Amniotic epithelial cell (primary cell): ENCODE data around the gene CCR2.
"Not testable (repeated sequence)": the region's sequence is repeated elsewhere in the genome, so short reads cannot be mapped to it uniquely, and the experiment has no call there.

ENCODE experiments used
- DNase-seq: peaks from one replicate; pipeline ENCODE4 v3.0.0-alpha.2; 2010; ENCODE audit warnings: low read depth

The CCR2 gene

DNA sequence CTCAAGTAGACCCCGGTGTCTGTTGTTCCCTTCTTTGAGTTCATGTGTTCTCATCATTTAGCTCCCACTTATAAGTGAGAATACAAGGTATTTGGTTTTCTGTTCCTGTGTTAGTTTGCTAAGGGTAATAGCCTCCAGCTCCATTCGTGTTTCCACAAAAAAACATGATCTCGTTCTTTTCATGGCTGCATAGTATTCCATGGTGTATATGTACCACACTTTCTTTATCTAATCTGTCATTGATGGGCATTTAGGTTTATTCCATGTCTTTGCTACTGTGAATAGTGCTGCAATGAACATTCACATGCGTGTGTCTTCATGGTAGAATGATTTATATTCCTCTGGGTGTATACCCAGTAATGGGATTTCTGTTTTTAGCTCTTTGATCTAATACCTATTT is 49.0 kb downstream of the CCR2 start:
- DNase-seq = not testable (repeated sequence)

DNA sequence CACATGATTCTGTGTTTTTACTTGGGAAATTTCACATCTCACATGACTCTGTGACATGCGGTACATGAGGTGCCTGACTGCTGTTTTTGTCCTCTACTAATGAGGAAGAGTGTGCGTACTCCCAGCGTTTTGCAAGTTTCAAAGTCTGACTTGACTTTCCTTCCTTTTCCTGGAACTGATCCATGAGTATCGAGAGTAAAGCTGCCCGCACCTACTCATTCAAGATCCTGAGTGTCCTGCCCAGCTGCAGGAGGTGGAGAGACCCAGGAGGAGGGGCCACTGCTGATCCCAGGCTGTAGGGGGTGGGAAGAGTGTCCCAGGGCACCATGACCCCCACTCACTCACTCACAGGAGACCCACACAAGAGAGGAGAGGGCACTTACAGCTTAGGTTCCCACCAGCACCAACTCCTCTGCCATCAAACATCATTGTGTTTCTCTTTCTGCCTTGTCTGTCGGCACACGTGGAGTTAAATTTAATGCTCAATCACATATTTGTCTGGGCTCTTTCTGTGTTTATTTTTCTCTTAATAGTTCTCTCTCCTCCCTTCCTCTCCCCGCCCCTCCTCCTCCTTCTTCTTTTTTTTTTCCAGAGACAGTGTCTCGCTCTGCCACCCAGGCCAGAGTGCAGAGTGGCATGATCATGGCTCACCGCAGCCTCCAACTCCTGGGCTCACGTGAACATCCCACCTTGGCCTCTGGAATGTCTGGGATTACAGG is 51.5 kb downstream of the CCR2 start:
- DNase-seq = no peak

DNA sequence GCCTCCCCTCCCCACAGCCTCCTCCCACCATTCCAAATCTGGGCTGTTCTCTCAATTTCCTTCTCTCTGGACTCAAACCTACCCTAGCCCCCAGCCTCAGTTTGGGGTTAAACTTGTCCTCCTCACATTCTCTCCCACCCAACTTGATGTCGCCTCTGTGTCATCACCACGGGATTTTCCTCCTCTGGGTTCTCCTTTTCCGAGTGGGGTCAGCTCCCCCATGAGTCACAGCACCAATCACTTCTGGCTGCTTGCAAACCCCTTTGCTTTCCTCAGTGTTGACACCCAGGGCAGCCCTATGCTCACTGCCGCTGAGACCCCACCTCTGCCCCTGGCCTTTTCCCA is 52.5 kb downstream of the CCR2 start:
- no peak for DNase-seq

DNA sequence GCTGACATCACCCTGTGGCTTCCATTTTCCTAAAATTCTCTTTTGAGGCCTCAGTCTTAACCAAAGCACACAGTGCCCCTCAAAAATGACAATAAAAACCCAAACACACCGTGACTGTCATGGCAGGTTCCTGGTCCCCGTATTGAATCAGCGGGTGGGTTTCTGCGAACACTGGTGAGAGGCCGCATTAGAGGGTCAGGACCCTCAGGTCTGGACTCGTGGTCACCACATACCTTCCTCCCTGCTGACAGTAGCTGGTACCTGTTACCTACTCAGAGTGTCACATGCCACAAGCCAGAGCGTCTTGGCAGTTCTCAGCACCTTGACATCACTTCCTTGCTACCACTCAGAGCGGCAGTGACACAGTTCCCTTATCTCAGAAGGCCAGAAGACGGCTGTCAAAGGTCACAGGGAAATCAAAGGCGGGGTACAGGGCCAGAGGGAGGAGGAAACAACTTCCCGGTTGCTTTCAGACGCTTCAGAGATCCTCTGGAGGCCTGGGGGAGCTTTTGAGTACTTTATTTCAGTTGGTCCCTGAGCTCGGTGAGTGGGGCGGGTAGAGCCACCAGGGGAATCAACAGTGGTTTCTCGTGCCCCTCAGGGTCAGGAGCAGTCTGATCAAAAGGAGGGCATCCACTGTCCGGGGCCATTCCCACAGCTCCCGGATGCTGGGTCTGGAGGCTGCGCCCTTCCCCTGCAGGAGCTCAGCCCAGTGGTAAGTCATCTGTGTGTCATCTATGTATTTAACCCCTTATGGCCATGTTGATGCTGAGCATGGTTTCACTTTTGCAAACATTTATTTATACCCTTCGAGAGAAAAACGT is 53.1 kb downstream of the CCR2 start, which contains the start of the genes CCR5AS and CCRL2:
CCR5AS (minus strand) TSS at position 279 of the 824 bp plus-strand sequence.
CCRL2 (plus strand) TSS at position 472 of the 824 bp plus-strand sequence. CDS start 821 bp downstream, outside the sequence.
- no peak for DNase-seq

DNA sequence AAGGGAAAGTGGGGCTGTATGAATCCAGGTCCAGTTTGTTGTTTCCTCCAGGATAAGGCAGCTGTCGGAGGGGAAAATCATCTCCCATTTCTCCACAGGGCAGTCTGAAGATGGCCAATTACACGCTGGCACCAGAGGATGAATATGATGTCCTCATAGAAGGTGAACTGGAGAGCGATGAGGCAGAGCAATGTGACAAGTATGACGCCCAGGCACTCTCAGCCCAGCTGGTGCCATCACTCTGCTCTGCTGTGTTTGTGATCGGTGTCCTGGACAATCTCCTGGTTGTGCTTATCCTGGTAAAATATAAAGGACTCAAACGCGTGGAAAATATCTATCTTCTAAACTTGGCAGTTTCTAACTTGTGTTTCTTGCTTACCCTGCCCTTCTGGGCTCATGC is 54.1 kb downstream of the CCR2 start:
- DNase-seq = no peak

DNA sequence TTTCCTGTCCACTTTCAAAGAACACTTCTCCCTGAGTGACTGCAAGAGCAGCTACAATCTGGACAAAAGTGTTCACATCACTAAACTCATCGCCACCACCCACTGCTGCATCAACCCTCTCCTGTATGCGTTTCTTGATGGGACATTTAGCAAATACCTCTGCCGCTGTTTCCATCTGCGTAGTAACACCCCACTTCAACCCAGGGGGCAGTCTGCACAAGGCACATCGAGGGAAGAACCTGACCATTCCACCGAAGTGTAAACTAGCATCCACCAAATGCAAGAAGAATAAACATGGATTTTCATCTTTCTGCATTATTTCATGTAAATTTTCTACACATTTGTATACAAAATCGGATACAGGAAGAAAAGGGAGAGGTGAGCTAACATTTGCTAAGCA is 54.9 kb downstream of the CCR2 start:
- DNase-seq = no peak

DNA sequence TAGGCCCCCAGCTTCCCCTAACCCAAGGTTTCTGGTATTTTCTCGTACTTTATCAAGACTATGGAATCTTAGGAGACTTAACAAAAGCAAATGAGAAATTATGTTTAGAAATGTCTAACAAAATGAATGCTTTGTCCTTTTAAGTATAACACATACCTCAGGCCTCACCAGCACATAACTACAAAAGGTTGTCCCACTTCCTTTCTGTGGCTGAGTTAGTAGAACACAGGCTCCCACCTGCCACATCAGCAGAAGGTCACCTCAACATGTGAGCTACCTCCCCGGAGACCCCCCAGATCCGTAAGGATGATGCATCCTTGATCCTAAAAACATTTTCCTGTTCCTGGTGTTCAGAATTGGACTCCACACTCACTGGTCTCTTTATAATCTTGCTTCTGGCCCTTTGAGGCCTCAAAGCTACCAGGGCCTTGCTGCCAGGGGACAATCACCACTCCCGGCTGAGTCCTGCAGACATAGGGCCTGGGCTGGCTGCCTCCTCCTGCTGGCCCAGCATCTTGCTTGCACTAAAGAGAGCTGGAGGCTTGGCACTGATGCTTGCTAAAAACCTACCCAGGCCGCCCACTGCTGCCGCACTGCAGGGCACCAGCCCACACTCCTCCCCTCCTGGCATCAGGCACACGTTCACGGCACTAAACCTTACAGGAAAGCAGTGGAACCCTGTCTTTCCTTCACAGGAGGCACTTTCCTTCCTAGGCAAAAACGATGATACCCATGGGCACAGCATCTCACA is 56.0 kb downstream of the CCR2 start:
- no peak for DNase-seq
